ENCODE results near the gene MEA1.
A peak's percentile ranks its signal among the peaks of the same experiment; 100 is the strongest.

The MEA1 gene

GRCh38 chr6:42974919-42975505 is 38.7 kb downstream of the MEA1 start:
- Histone ChIP-seq H3K27me3 (no peaks in the 10 kb centered on the region), H3K4me3 (ENCODE audit: low read depth, low read length) (no peak overlapping the region), H3K9me3 (no peaks in the 10 kb centered on the region), H3K4me1 (peaks cover 5% of the 10 kb centered on the region; the same call in 1 of the 2 replicates), H3K36me3 (peaks cover under 1% of the 10 kb centered on the region; the same call in 1 of the 2 replicates)
- peak; percentile 28 for DNase-seq
- TF ChIP-seq CTCF (IDR thresholded peaks at IDR 0.05; ENCODE audit: low read depth, low read length): no peak

GRCh38 chr6:42973926-42974325 is 39.8 kb downstream of the MEA1 start:
- Histone ChIP-seq H3K4me3 (ENCODE audit: low read depth, low read length) (no peak overlapping the region), H3K9me3 (no peaks in the 10 kb centered on the region), H3K4me1 (peaks cover 5% of the 10 kb centered on the region; the same call in 1 of the 2 replicates), H3K27me3 (no peaks in the 10 kb centered on the region), H3K36me3 (peaks cover 9% of the 10 kb centered on the region)
- TF ChIP-seq CTCF (IDR thresholded peaks at IDR 0.05; ENCODE audit: low read depth, low read length): no peak
- DNase-seq: no peak

- Histone ChIP-seq H3K4me1 (peaks cover 5% of the 10 kb centered on the region; the same call in 1 of the 2 replicates), H3K36me3 (peaks cover 9% of the 10 kb centered on the region)
- no peak for TF ChIP-seq CTCF (IDR thresholded peaks at IDR 0.05; ENCODE audit: low read depth, low read length)
These were observed 41.9 kb downstream of the MEA1 start for GRCh38 chr6:42971746-42972327.

GRCh38 chr6:42970871-42971612 is 42.7 kb downstream of the MEA1 start:
- Histone ChIP-seq H3K4me1 (peaks cover 5% of the 10 kb centered on the region; the same call in 1 of the 2 replicates), H3K9me3 (no peaks in the 10 kb centered on the region), H3K4me3 (ENCODE audit: low read depth, low read length) (no peak overlapping the region), H3K36me3 (peaks cover 11% of the 10 kb centered on the region), H3K27me3 (no peaks in the 10 kb centered on the region)
- DNase-seq: no peak
- no peak for TF ChIP-seq CTCF (IDR thresholded peaks at IDR 0.05; ENCODE audit: low read depth, low read length)

More at GRCh38 chr6:42971746-42972327, 41.9 kb downstream of the MEA1 start:
- no peak for DNase-seq
- Histone ChIP-seq H3K9me3 (no peaks in the 10 kb centered on the region), H3K4me3 (ENCODE audit: low read depth, low read length) (no peak overlapping the region), H3K27me3 (no peaks in the 10 kb centered on the region)

- peaks cover under 1% of the 10 kb centered on the region; the same call in 1 of the 2 replicates for H3K4me1 ChIP-seq
- no peaks in the 10 kb centered on the region for H3K27me3 ChIP-seq
- peaks cover 11% of the 10 kb centered on the region for H3K36me3 ChIP-seq
- DNase-seq: no peak
- no peaks in the 10 kb centered on the region for H3K9me3 ChIP-seq
- H3K4me3 ChIP-seq (ENCODE audit: low read depth, low read length): no peak overlapping the region
- no peak for TF ChIP-seq CTCF (IDR thresholded peaks at IDR 0.05; ENCODE audit: low read depth, low read length)
These were observed 43.8 kb downstream of the MEA1 start for GRCh38 chr6:42969934-42970333.

Data from BE2C (cell line).